Trophoblast cell (in vitro differentiated cells and primary cell): ENCODE measurements around the gene KRTAP10-5.
"Not testable (repeated sequence)": the region's sequence is repeated elsewhere in the genome, so short reads cannot be mapped to it uniquely, and the experiment has no call there.

Source experiments
- DNase-seq, 2 donors: peaks; one replicate each; pipeline ENCODE4 v3.0.0-alpha.2; 2016
- H2AFZ ChIP-seq: 2 replicates; pipeline ENCODE4 v1.6.1; 2013; ENCODE audit warnings: low read length, moderate library complexity, mild to moderate bottlenecking; ENCODE audit not compliant: insufficient read depth, poor library complexity
- H2AK5ac ChIP-seq: 2 replicates; pipeline ENCODE4 v1.6.1; 2013; ENCODE audit warnings: mild to moderate bottlenecking, low read length
- H2BK120ac ChIP-seq: 2 replicates; pipeline ENCODE4 v1.6.1; 2013; ENCODE audit warnings: low read length, mild to moderate bottlenecking, moderate library complexity; ENCODE audit not compliant: insufficient read depth, poor library complexity
- H2BK12ac ChIP-seq: 2 replicates; pipeline ENCODE4 v1.6.1; 2013; ENCODE audit warnings: mild to moderate bottlenecking, low read length, moderate library complexity
- H2BK5ac ChIP-seq: 2 replicates; pipeline ENCODE4 v1.6.1; 2013; ENCODE audit warnings: low read length, low read depth, moderate library complexity, mild to moderate bottlenecking; ENCODE audit not compliant: poor library complexity
- H3K14ac ChIP-seq: 2 replicates; pipeline ENCODE4 v1.6.1; 2013; ENCODE audit warnings: mild to moderate bottlenecking, low read length
- H3K18ac ChIP-seq: 2 replicates; pipeline ENCODE4 v1.6.1; 2013; ENCODE audit warnings: mild to moderate bottlenecking, low read length
- H3K23ac ChIP-seq: 2 replicates; pipeline ENCODE4 v1.6.1; 2013; ENCODE audit warnings: low read length
- H3K27ac ChIP-seq: 2 replicates; pipeline ENCODE4 v1.5.1; 2013; ENCODE audit warnings: low read depth, mild to moderate bottlenecking, inconsistent platforms, low read length, moderate library complexity
- H3K27me3 ChIP-seq: 2 replicates; pipeline ENCODE4 v1.6.1; 2013; ENCODE audit warnings: inconsistent platforms, mild to moderate bottlenecking, low read length, moderate library complexity; ENCODE audit not compliant: insufficient read depth
- H3K36me3 ChIP-seq, 2 experiments: 1 replicate in 1 of 2; 2 replicates in 1 of 2; pipeline ENCODE4 v1.6.1; 2013; ENCODE audit warnings: low read length in 2 of 2, mild to moderate bottlenecking in 2 of 2, moderate library complexity in 1 of 2; ENCODE audit not compliant: insufficient read depth in 2 of 2, control insufficient read depth in 1 of 2
- H3K4ac ChIP-seq: 2 replicates; pipeline ENCODE4 v1.6.1; 2013; ENCODE audit warnings: low read depth, mild to moderate bottlenecking, low read length, moderate library complexity
- H3K4me1 ChIP-seq, 2 experiments: 1 replicate in 1 of 2; 2 replicates in 1 of 2; pipeline ENCODE4 v1.6.1; 2013; ENCODE audit warnings: low read length in 2 of 2, mild to moderate bottlenecking in 2 of 2, moderate library complexity in 1 of 2; ENCODE audit not compliant: insufficient read depth in 2 of 2, control insufficient read depth in 1 of 2
- H3K4me2 ChIP-seq: 2 replicates; pipeline ENCODE4 v1.6.1; 2013; ENCODE audit warnings: inconsistent platforms, mild to moderate bottlenecking, low read length, moderate library complexity
- H3K4me3 ChIP-seq: 2 replicates; pipeline ENCODE4 v1.5.1; 2013; ENCODE audit warnings: mild to moderate bottlenecking, low read depth, low read length, inconsistent platforms
- H3K79me1 ChIP-seq: one replicate; pipeline ENCODE4 v1.6.1; 2013; ENCODE audit warnings: low read length
- H3K79me2 ChIP-seq: 2 replicates; pipeline ENCODE4 v1.6.1; 2013; ENCODE audit warnings: low read length, mild to moderate bottlenecking; ENCODE audit not compliant: control insufficient read depth, insufficient read depth, poor library complexity
- H3K9ac ChIP-seq: 2 replicates; pipeline ENCODE4 v1.6.1; 2013; ENCODE audit warnings: mild to moderate bottlenecking, low read length
- H3K9me3 ChIP-seq: 2 replicates; pipeline ENCODE4 v1.6.1; 2013; ENCODE audit warnings: low read depth, mild to moderate bottlenecking, control low read depth, inconsistent platforms, low read length; ENCODE audit not compliant: insufficient read depth
- H4K12ac ChIP-seq: 2 replicates; pipeline ENCODE4 v1.6.1; 2013; ENCODE audit warnings: low read depth, mild to moderate bottlenecking, low read length, moderate library complexity
- H4K8ac ChIP-seq: 2 replicates; pipeline ENCODE4 v1.6.1; 2013; ENCODE audit warnings: low read depth, mild to moderate bottlenecking, low read length, moderate library complexity
- H4K91ac ChIP-seq: one replicate; pipeline ENCODE4 v1.6.1; 2013; ENCODE audit warnings: low read depth, mild to moderate bottlenecking, low read length, moderate library complexity
- WGBS: extraction: QIAGEN DNeasy Blood & Tissue Kit; methylation state at CpG from one replicate; pipeline ENCODE4 v1.1.7; 2013; ENCODE audit warnings: missing lambda C conversion rate; ENCODE audit not compliant: insufficient read length, insufficient coverage; ENCODE audit errors: extremely low coverage; 5-methylcytosine and 5-hydroxymethylcytosine counted together

KRTAP10-5 gene

GRCh38 chr21:44564099-44564498 is 16.3 kb downstream of the KRTAP10-5 start:
- H3K9ac ChIP-seq = no peak overlapping the region
- no peaks in the 10 kb centered on the region for H3K79me1 ChIP-seq
- H3K4me2 ChIP-seq = no peak overlapping the region
- H3K79me2 ChIP-seq = no peaks in the 10 kb centered on the region
- no peak overlapping the region for H4K8ac ChIP-seq
- H3K4ac ChIP-seq = no peak overlapping the region
- no peak overlapping the region for H2AK5ac ChIP-seq
- H3K36me3 ChIP-seq = no peaks in the 10 kb centered on the region
- no CpG with 5 or more reads among the region's 1 CpG for WGBS
- no peak overlapping the region for H3K27ac ChIP-seq
- DNase-seq = no peak
- H3K9me3 ChIP-seq = peaks cover 2% of the 10 kb centered on the region
- H2BK12ac ChIP-seq = no peak overlapping the region
- no peak overlapping the region for H3K14ac ChIP-seq
- H3K4me1 ChIP-seq = no peaks in the 10 kb centered on the region
- no peak overlapping the region for H3K18ac ChIP-seq
- no peak overlapping the region for H4K91ac ChIP-seq
- no peak overlapping the region for H3K23ac ChIP-seq
- H2BK5ac ChIP-seq = no peak overlapping the region
- no peak overlapping the region for H4K12ac ChIP-seq
- H3K4me3 ChIP-seq = no peak overlapping the region
- no peaks in the 10 kb centered on the region for H3K27me3 ChIP-seq
- H2AFZ ChIP-seq = no peak overlapping the region
- no peak overlapping the region for H2BK120ac ChIP-seq

DNA sequence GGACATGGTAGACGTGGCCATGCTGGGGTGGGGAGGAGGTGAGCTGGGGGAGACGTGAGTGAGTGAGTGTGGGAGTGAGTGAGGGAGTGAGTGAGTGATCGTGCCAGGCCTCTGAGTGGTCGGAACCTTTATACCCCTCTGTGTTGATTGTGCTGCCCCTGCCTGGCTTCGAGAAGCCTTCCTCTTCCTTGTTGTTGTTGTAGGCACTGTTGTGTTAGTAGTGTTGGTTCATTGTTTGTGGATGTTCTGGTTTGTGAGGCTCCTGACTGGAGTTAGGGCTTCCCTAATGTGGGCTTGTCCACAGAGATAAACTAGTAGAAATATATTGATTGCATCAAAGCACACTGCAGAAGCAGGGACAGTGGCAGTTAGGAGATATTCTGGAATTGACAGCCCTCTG is 21.7 kb downstream of the KRTAP10-5 start, which contains the start of gene KRTAP10-3:
TSS of gene KRTAP10-3 (minus strand) at position 101 of the 400 bp plus-strand sequence. CDS start at position 21, 80 bp downstream.
- Histone ChIP-seq H3K4me3 (no peak within 1 kb of the TSS), H3K23ac (no peak within 1 kb of the TSS), H3K14ac (no peak within 1 kb of the TSS), H2AFZ (no peak within 1 kb of the TSS), H3K27ac (no peak within 1 kb of the TSS), H3K4ac (no peak within 1 kb of the TSS), H3K4me2 (no peak within 1 kb of the TSS), H4K12ac (no peak within 1 kb of the TSS), H4K8ac (no peak within 1 kb of the TSS), H2BK5ac (no peak within 1 kb of the TSS), H3K79me1 (no peaks in the 10 kb centered on the region), H4K91ac (no peak within 1 kb of the TSS), H3K9me3 (peaks cover 2% of the 10 kb centered on the region), H2BK120ac (no peak within 1 kb of the TSS), H3K27me3 (no peaks in the 10 kb centered on the region), H3K4me1 (no peaks in the 10 kb centered on the region), H3K18ac (no peak within 1 kb of the TSS), H3K9ac (no peak within 1 kb of the TSS), H3K79me2 (no peaks in the 10 kb centered on the region), H2BK12ac (no peak within 1 kb of the TSS), H3K36me3 (no peaks in the 10 kb centered on the region), H2AK5ac (no peak within 1 kb of the TSS)
- no peak for DNase-seq
- no CpG with 5 or more reads among the region's 5 CpGs for WGBS

DNA sequence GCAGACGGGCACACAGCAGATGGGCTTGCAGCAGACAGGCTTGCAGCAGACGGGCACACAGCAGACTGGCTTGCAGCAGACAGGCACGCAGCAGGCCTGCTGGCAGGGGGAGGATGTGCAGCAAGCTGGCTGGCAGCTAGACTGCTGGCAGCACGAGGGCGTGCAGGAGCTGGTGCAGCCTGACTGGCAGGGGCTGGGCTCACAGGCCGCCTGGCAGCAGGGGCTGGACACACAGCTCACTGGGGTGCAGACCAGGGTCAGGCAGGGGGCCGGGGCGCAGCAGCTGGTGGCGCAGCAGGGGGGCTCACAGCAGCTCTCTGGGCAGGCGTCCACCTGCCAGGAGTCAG is 22.1 kb downstream of the KRTAP10-5 start:
- H3K23ac ChIP-seq, H3K79me1 ChIP-seq, H4K12ac ChIP-seq, H4K91ac ChIP-seq, H3K9me3 ChIP-seq, DNase-seq, H3K27ac ChIP-seq, H3K4ac ChIP-seq, H3K14ac ChIP-seq, H3K9ac ChIP-seq, H4K8ac ChIP-seq, H3K4me3 ChIP-seq, H3K79me2 ChIP-seq, H3K4me2 ChIP-seq, H2BK12ac ChIP-seq, H3K18ac ChIP-seq, H3K36me3 ChIP-seq, H3K4me1 ChIP-seq, H3K27me3 ChIP-seq, H2AFZ ChIP-seq, H2BK120ac ChIP-seq, H2AK5ac ChIP-seq, H2BK5ac ChIP-seq: not testable (repeated sequence)
- no CpG with 5 or more reads among the region's 10 CpGs for WGBS

DNA sequence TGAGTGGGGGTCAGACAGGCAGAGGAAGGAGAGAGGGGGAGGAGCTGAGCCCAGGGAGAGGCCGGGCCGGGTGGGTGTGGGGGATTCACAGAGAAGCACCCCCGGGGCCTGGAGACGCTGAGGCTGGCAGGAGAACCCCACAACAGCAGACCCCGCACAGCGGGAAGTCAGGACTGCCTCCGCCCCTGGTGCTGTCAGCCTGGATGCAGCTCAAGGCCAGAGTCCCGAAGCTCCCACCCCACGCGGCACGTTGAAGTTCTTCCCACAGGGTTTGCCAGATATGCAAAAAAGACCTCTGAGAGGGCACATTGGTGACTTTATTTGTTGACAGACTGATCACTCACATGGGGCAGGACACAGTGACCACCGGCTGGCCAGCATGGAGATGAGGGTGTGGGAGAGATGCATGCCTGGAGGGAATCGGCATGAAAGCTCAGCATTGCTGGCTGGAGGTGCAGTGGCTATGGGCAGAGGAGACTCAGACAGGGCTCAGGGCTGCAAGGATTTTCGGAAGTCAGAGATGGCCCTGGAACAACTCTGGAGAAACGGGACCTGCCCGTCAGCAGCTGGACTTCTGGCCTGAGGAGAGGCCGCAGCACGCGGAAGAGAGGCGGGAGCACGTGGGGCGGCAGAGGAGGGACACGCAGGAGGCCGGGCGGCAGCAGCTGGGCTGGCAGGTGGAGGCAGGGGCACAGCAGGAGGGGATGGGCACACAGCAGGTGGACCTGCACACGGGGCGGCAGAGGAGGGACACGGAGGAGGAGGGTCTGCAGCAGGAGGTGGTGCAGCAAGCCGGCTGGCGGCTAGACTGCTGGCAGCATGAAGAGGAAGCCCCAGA is 22.7 kb downstream of the KRTAP10-5 start:
- no peaks in the 10 kb centered on the region for H3K79me1 ChIP-seq
- H3K27me3 ChIP-seq = no peaks in the 10 kb centered on the region
- no peak overlapping the region for H3K23ac ChIP-seq
- no peak overlapping the region for H4K8ac ChIP-seq
- no peak for DNase-seq
- H3K36me3 ChIP-seq = no peaks in the 10 kb centered on the region
- no peak overlapping the region for H2BK120ac ChIP-seq
- no peak overlapping the region for H3K18ac ChIP-seq
- H3K14ac ChIP-seq = no peak overlapping the region
- H3K27ac ChIP-seq = no peak overlapping the region
- H2AK5ac ChIP-seq = no peak overlapping the region
- no peak overlapping the region for H4K91ac ChIP-seq
- H3K4ac ChIP-seq = no peak overlapping the region
- H2AFZ ChIP-seq = no peak overlapping the region
- no peaks in the 10 kb centered on the region for H3K4me1 ChIP-seq
- no peak overlapping the region for H3K9ac ChIP-seq
- H2BK5ac ChIP-seq = no peak overlapping the region
- H2BK12ac ChIP-seq = no peak overlapping the region
- WGBS = no CpG with 5 or more reads among the region's 30 CpGs
- H3K9me3 ChIP-seq = peaks cover 2% of the 10 kb centered on the region
- H3K4me2 ChIP-seq = no peak overlapping the region
- no peaks in the 10 kb centered on the region for H3K79me2 ChIP-seq
- H3K4me3 ChIP-seq = no peak overlapping the region
- H4K12ac ChIP-seq = no peak overlapping the region
